Adipose tissue (tissue), 3 donors: ENCODE results near the gene C11orf98. TPM values are rescaled to one million over a fixed set of nuclear protein-coding genes. Genes with fewer than 3 reads are reported as not detected.
"Not testable (repeated sequence)": the region's sequence is repeated elsewhere in the genome, so short reads cannot be mapped to it uniquely, and the experiment has no call there.

ENCODE experiments used
- H3K27ac ChIP-seq: one replicate; pipeline ENCODE4 v1.5.1; 2013; ENCODE audit warnings: low read depth, low read length
- WGBS, 3 donors: extraction: QIAGEN DNeasy Blood & Tissue Kit; methylation state at CpG; one replicate each; pipeline ENCODE4 v1.1.7; 2013; 5-methylcytosine and 5-hydroxymethylcytosine counted together
- polyA plus RNA-seq, 3 donors: library from polyadenylated mRNA; stranded (reverse); fragments of 200-250 nt; gene quantifications; one replicate each; pipeline ENCODE4 v1.2.3, GENCODE V29; 2013
- donor health status: healthy with polysubstance abuse.
- donor health status: Bipolar disorder and iron deficiency.
- donor health status: healthy.

Gene C11orf98
- polyA plus RNA-seq, 3 donors: 46.5 to 78.3 (median 72.4) TPM

GRCh38 chr11:62688491-62688890 lies 23.5 kb upstream of the C11orf98 start:
- WGBS, 3 donors: 16 to 61% (median 45%) methylated on average over 1 of the region's 1 CpG

GRCh38 chr11:62687508-62688396 lies 22.7 kb upstream of the C11orf98 start:
- WGBS, 3 donors: 37 to 44% (median 40%) methylated on average over 70 to 74 of the region's 74 CpGs
- H3K27ac ChIP-seq: no peak overlapping the region

More at GRCh38 chr11:62688491-62688890, 23.5 kb upstream of the C11orf98 start:
- no peak overlapping the region for H3K27ac ChIP-seq

- no peak overlapping the region for H3K27ac ChIP-seq
- 64 to 95% (median 84%) methylated on average over 7 of the region's 7 CpGs for WGBS, 3 donors
Measured at GRCh38 chr11:62682518-62682917, 17.5 kb upstream of the C11orf98 start.

- WGBS, 3 donors: 36 to 40% (median 39%) methylated on average over 4 of the region's 4 CpGs
- no peak overlapping the region for H3K27ac ChIP-seq
Measured at GRCh38 chr11:62680825-62681240, 15.8 kb upstream of the C11orf98 start.

- WGBS, 3 donors: 4 to 7% (median 5%) methylated on average over 43 to 55 of the region's 55 CpGs
- peak within 1 kb of the TSS; percentile 68 for H3K27ac ChIP-seq
Measured at GRCh38 chr11:62678770-62679696, 14.0 kb upstream of the C11orf98 start, which contains the start of gene UBXN1. UBXN1 (minus strand) TSS chr11:62679073; CDS start chr11:62678923, 150 bp downstream.

GRCh38 chr11:62678433-62678769 lies 13.4 kb upstream of the C11orf98 start:
- WGBS, 3 donors: 3 to 5% (median 4%) methylated on average over 16 of the region's 16 CpGs
- H3K27ac ChIP-seq: peak overlapping the region; percentile 68

- no peak overlapping the region for H3K27ac ChIP-seq
Measured at GRCh38 chr11:62677714-62678113, 12.7 kb upstream of the C11orf98 start.

GRCh38 chr11:62677156-62677555 lies 12.1 kb upstream of the C11orf98 start:
- H3K27ac ChIP-seq: no peak overlapping the region
- 70 to 82% (median 77%) methylated on average over 6 of the region's 6 CpGs for WGBS, 3 donors

More at GRCh38 chr11:62677714-62678113, 12.7 kb upstream of the C11orf98 start:
- 78 to 81% (median 80%) methylated on average over 15 of the region's 15 CpGs for WGBS, 3 donors

- 26 to 57% (median 53%) methylated on average over 6 of the region's 6 CpGs for WGBS, 3 donors
- no peak overlapping the region for H3K27ac ChIP-seq
Measured at GRCh38 chr11:62676698-62677097, 11.7 kb upstream of the C11orf98 start.

- H3K27ac ChIP-seq: not testable (repeated sequence)
- 89 to 98% (median 92%) methylated on average over 10 of the region's 10 CpGs for WGBS, 3 donors
Measured at GRCh38 chr11:62675415-62675814, 10.4 kb upstream of the C11orf98 start.

- WGBS, 3 donors: 75 to 82% (median 80%) methylated on average over 2 of the region's 2 CpGs
- H3K27ac ChIP-seq: no peak overlapping the region
Measured at GRCh38 chr11:62673196-62673525, 8.2 kb upstream of the C11orf98 start.

GRCh38 chr11:62671608-62672389 lies 6.8 kb upstream of the C11orf98 start, which contains the start of the genes LBHD1 and UQCC3:
LBHD1 (minus strand) TSS chr11:62672267; CDS start chr11:62670031, 2,236 bp downstream.
UQCC3 (plus strand) TSS chr11:62671673; CDS start chr11:62671746, 73 bp downstream.
- H3K27ac ChIP-seq: peak within 1 kb of the TSS; percentile 62
- 0 to 1% (median 0%) methylated on average over 58 to 59 of the region's 59 CpGs for WGBS, 3 donors

- 0% methylated on average over 17 of the region's 17 CpGs for WGBS, 3 donors
- peak overlapping the region; percentile 62 for H3K27ac ChIP-seq
Measured at GRCh38 chr11:62671236-62671607, 6.2 kb upstream of the C11orf98 start.

GRCh38 chr11:62669420-62670161 lies 4.6 kb upstream of the C11orf98 start:
- WGBS, 3 donors: 50 to 79% (median 75%) methylated on average over 4 of the region's 4 CpGs
- H3K27ac ChIP-seq: no peak overlapping the region

GRCh38 chr11:62667460-62667859 lies 2.5 kb upstream of the C11orf98 start:
- no peak overlapping the region for H3K27ac ChIP-seq
- WGBS, 3 donors: 74 to 84% (median 77%) methylated on average over 2 of the region's 2 CpGs

- 36 to 58% (median 57%) methylated on average over 16 of the region's 16 CpGs for WGBS, 3 donors
- H3K27ac ChIP-seq: peak overlapping the region; percentile 53
Measured at GRCh38 chr11:62666259-62666926, 1.4 kb upstream of the C11orf98 start.
